Measurements from ENCODE around the gene PSMG4.

PSMG4 gene

DNA sequence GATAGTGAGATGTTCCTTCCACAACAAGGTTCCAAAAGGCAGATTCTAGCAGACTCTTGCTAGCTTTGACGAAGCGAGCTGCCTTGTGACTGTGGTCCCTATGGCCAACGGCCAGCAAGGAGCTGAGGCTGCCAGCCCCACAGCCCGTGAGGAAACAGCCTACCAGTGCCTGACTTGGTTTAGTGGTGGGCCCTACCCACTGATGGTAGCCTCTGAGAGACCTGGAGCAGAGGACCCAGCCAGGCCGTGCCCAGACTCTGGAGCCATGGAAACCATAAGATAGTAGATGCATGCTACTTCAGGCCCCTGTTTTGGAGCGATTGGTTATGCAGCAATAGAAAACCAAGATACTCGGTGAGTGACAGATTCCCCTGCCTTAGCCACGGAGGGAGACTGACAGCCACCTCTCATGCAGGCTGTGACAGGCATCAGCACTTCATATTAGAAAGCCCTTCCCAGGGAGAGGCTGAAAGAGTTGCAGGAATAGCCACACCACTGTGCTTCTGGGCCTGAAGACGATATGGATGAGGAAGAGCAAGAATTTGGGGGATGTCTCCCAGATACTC is 19.2 kb downstream of the PSMG4 start:
- no peak for DNase-seq

GRCh38 chr6:3278691-3279090 is 19.9 kb downstream of the PSMG4 start:
- DNase-seq = no peak

GRCh38 chr6:3280091-3280490 is 21.3 kb downstream of the PSMG4 start:
- DNase-seq = no peak

- no peak for DNase-seq
These were observed 22.2 kb downstream of the PSMG4 start for GRCh38 chr6:3280866-3281465.

- no peak for DNase-seq
These were observed 23.1 kb downstream of the PSMG4 start for GRCh38 chr6:3281631-3282475.

DNA sequence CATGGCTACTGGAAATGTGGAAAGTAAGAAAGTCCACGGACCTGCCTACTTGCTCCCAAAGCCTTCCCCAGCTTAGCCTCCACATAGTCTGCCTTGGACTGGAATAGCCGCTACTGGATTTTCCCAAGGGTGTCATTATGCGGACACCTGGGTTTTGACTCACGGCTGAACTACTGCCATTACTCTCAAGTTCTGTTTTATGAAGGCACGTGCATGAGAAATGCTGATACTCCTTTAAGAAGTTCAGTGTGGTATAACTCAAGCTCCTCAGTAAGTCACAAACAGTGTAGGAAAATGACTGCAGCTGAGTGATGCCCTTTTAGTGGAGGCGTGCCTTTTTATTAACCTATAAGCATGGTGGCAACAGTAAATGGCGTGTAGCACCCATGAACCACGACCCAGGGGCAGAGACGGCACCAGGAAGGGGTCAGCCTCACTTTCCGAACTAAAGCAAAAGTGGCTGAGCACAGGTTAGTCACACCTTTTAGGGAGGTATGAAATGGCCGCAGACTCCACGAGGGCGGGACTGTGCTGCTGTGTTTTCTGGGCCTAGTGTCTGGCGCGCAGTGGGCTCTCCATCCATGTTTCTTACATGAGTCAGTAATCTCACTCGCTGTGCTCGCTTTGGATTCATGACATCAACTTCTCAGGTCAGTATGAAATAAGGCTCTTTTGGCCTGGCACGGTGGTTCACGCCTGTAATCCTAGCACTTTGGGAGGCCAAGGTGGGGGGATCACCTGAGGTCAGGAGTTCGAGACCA is 23.9 kb downstream of the PSMG4 start:
- DNase-seq = no peak

DNA sequence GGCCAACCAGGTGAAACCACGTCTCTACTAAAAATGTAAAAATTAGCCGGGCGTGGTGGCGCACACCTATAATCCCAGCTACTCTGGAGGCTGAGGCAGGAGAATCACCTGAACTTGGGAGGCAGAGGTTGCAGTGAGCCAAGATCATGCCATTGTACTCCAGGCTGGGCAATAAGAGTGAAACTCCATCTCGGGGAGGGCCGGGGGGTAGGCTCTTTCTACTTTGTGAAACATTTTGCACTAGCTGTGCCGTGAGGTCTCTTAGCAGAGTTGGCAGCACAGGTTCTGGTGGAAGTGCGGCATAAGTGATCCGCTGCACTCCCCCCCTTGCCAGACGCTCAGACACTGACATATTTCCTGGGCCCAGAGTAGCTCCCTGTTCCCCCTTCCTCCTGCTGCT is 24.5 kb downstream of the PSMG4 start:
- DNase-seq = no peak

DNA sequence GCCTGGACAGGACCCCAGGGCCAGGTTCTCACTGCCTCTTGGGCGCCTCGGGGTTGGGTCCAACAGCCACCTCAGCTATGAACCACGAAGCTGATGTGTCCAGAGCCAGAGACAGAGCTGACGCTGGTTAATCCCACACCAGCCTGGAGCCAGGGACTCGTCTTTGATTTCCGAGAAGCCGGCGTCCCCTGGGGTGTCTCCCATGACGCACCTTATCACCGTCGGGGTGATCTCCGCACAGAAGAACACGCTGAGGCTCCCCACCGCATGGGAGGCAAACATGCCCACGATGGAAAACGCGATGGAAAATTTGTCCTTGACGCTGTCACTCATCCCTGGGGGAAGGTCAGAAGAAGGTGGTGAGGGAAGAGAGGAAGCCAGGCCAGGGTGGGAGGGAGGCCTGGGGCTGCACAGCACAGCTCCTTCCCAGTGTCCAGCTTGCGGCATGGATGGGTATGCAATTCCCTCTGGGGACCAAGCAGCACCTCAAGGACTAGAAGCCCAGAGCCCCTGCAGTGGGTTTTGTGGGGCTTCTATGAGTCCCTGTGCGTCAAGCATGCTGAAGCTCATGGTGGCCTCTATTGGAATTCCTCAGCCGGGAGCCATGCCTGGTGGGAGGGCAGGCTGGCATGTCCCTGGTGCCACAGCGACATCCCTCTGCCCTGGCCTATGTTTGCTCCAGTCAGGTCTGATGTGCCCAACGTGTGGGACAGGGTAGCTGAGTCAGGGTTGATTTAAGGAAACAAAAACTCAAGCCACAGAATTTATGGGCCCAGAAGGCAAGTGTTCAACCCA is 25.1 kb downstream of the PSMG4 start:
- DNase-seq = no peak

- DNase-seq = no peak
These were observed 25.7 kb downstream of the PSMG4 start for GRCh38 chr6:3284436-3284876.

GRCh38 chr6:3285049-3285639 is 26.4 kb downstream of the PSMG4 start:
- DNase-seq = no peak

- DNase-seq = no peak
These were observed 27.0 kb downstream of the PSMG4 start for GRCh38 chr6:3285732-3286131.

DNA sequence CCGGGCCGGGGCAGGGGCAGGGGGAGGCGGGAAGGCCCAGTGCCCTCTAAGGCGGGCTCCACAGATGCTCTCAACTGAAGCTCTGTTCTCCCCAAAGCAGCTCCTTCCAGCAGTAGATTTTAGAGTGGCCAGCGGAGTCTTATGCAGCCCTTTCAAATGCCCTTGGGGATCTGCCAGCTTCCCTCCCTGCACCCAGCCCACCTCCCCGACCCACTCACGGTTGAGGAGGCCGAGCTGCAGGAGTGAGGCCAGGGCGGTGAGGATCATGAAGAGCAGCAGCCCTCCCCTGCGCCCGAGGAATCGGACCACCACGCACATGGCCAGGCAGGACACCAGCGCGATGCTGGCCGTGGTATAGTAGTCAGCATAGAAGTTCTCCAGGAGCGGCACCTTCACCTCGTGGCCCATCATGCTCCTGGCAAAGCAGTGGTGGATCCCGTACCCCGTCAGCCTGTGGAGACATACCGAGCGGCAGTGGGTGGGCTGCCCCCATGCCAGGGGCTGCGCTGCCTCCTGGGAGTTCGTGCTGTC is 28.0 kb downstream of the PSMG4 start:
- no peak for DNase-seq

GRCh38 chr6:3287308-3287707 is 28.6 kb downstream of the PSMG4 start:
- DNase-seq = no peak

- DNase-seq = no peak
These were observed 29.4 kb downstream of the PSMG4 start for GRCh38 chr6:3287976-3288707.

DNA sequence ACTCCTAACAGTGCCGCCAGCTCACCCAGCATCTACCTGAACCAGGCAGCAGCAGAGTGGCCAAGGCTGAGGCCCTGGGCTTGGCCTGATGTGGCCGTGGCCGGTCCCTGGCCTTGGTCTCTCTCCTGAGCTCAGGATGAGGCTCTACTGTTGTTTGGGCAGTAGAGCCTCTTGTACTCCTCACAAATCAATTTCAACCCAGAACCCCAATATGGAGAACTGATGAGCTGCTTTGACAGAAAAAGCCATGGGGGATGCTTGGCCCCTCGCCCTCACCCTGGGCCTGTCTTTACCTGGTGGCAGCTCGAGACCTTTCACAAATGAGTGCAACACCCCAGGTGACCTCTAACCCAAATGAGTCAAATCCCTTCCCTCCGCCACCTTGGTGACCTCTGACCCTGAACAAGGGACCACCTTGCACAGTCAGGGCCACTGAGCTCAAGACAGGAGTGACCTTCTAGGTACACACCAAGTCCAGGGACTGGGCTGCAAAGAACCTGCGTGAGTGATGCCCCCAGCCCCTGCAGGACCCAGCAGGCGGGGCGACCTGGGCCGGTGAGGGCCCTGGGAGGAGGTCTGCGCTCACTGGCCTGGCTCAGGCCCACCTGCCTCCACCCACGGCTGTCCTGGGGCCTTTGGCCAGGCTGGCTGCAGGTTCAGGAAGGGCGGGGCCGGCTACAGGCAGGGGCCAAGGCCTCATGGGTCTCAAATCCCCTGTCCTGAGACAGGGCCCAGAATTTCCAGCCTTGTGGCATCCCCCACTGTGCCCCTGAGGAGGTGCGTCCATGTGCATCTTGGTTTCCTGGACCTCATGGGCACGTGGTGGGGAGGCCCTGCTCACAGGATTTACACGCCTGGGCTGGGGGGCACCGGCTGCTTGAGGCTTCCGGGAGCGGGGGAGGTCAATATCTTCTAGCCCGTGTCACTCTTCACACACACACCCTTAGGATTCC is 30.2 kb downstream of the PSMG4 start:
- DNase-seq = no peak

GRCh38 chr6:3289664-3290055 is 30.9 kb downstream of the PSMG4 start:
- DNase-seq = no peak

DNA sequence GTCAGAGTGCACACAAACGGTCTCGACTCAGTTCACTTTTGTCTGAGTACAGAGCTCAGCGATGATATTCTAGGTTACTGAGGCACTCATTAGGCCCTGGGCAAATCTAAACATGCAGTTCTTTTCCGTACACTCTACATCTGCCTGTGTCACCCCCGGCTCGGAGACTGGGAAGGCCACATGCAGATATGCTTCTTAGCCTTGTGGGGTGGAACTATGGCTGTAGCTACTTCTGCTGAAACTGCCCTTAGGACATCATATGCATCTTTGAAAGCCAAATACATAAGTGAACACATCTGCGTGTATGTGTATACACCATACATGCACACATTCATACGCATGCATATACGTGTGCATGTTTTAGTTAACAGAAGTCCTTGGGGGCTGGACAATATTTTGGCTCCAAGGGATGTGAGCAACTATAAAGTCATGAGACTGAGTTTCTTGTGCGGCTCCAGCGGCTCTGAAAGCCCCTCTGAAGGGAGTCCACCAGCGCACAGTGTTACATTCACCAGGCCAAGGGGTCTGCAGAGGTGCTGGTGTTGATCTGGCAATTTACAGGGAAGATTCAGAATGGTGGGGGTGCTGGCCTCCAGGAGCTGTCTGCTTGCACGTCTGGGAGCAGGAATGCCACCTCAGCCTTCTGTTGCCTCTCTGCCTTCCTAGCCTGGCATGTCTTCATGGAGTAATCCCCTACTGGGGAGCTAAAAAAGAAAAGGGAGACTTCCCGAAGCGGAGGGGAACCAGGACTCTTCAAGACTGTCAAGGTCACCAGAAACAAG is 31.6 kb downstream of the PSMG4 start:
- DNase-seq = no peak

DNA sequence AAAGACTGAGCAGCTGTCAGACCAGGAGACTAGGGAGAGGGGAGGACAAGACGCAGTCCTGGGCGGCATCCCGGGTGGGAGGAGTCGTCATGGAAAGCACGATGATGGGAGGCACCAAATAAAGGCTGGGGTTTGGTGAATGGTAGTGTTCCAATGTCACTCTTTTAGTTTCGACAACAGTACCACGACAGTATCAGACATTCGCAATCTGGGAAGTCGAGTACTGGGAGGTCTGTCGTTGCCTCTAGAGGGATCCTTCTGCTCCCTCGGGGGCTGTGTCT is 32.1 kb downstream of the PSMG4 start:
- no peak for DNase-seq

GRCh38 chr6:3291346-3291745 is 32.6 kb downstream of the PSMG4 start:
- DNase-seq = no peak
